ENCODE data around the gene EIF3K. TPM values are rescaled to one million over a fixed set of nuclear protein-coding genes. Genes with fewer than 3 reads are reported as not detected.

EIF3K gene
- 261 and 432 TPM in 2 replicates for total RNA-seq (ENCODE audit: low replicate concordance)

DNA sequence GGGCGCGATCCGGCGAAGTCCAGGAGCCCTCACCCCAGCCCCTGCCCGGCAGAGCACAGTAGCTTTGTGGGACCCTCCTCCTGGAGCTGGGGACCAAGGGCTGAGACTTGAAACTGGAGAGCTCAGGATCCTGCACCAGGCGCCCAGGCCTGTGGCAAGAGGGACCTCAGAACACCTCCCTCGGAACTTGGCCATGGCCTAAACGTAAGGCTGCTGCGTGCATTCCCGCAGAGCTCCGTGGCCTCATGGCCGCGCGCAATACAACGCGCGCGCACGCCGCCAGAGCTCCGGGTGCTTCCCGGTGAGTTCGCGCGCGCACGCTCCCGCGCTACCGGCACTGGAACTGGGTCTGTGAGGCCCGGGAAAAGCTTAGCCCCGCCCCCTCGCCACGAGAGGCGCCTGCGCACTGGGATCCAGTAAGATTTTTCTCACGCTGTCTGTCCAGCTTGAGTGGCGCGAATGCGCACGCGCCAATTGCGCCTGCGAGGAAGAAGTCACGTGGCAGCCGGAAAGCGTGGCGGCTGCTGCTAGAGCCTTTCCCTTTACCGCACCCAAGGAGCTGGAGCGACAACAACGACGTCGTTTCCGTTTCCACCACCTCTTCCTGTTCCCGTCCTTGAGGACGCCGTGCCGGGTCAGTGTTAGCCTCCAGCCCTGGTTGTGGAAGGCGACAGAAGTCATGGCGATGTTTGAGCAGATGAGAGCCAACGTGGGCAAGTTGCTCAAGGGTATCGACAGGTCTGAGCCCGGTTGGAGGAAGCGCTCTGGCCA is at the start of gene EIF3K:
EIF3K (plus strand) TSS at position 599 of the 771 bp plus-strand sequence; CDS start at position 680, 81 bp downstream.
- Histone ChIP-seq H4K20me1 (ENCODE audit: low read depth) (peaks cover 6% of the 10 kb centered on the region), H3F3A (ENCODE audit: low read depth) (peaks cover 11% of the 10 kb centered on the region), H3K9me3 (ENCODE audit: low read depth) (no peaks in the 10 kb centered on the region), H3K9ac (peak within 1 kb of the TSS; percentile 90), H3K4me3 (peak within 1 kb of the TSS; percentile 76), H3K36me3 (peaks cover 5% of the 10 kb centered on the region), H3K27ac (no peak within 1 kb of the TSS), H3K79me2 (ENCODE audit: low read depth) (peaks cover 25% of the 10 kb centered on the region), H3K4me1 (peaks cover 10% of the 10 kb centered on the region), H2AFZ (replicated peaks) (peak within 1 kb of the TSS; percentile 44), H3K27me3 (no peaks in the 10 kb centered on the region), H3K4me2 (peak within 1 kb of the TSS; percentile 85)
- no peak for TF ChIP-seq EZH2phosphoT487 (IDR thresholded peaks at IDR 0.05)
- TF ChIP-seq EZH2 (IDR thresholded peaks at IDR 0.05), result no peak
- TF ChIP-seq CTCF (IDR thresholded peaks at IDR 0.05), result no peak
- DNase-seq (ENCODE audit: low spot score), result peak; percentile 100
- H3K27me3 Mint-ChIP-seq (ENCODE audit: insufficient read depth, low read depth), result peaks cover 2% of the 10 kb centered on the region
- H3K27ac Mint-ChIP-seq, result peak within 1 kb of the TSS; percentile 90
- peak within 1 kb of the TSS; percentile 100 for H3K4me3 Mint-ChIP-seq
- H3K36me3 Mint-ChIP-seq, result peaks cover 11% of the 10 kb centered on the region
- H3K9me3 Mint-ChIP-seq, result no peaks in the 10 kb centered on the region
- peaks cover 19% of the 10 kb centered on the region for H3K4me1 Mint-ChIP-seq

DNA sequence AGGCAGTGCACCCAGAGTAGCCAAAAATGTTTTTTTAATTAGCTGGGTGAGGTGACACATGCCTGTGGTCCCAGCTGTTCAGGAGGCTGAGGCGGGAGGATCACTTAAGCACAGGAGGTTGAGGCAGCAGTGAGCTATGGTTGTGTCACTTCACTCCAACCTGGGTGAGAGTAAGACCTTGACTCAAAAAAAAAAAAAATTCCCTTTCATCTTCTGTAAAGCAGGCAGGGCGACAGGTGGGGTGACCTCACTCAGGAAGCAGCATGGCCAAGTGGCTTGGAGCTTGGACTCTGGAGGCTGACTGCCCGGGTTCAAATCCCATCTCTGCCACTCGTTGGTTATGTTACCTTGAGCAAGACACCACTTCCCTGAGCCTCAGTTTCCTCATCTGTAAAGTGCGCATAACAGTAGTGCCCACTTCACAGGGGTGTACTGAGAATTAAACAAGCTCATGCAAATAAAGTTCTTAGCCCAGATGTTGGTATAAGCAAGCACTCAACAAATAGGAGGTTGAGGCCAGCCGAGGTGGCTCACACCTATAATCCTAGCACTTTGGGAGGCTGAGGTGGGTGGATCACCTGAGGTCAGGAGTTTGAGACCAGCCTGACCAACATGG is 49.5 kb upstream of the EIF3K start:
- Mint-ChIP-seq H3K27ac (no peak overlapping the region), H3K27me3 (ENCODE audit: insufficient read depth, low read depth) (no peaks in the 10 kb centered on the region), H3K36me3 (no peaks in the 10 kb centered on the region), H3K4me3 (no peak overlapping the region), H3K9me3 (no peaks in the 10 kb centered on the region), H3K4me1 (no peaks in the 10 kb centered on the region)
- no peak overlapping the region for H2AFZ ChIP-seq (replicated peaks)
- H3K79me2 ChIP-seq (ENCODE audit: low read depth), result no peaks in the 10 kb centered on the region
- H3K4me1 ChIP-seq, result no peaks in the 10 kb centered on the region
- H3K9ac ChIP-seq, result no peak overlapping the region
- H3K4me3 ChIP-seq, result no peak overlapping the region
- H3K4me2 ChIP-seq, result no peak overlapping the region
- H3F3A ChIP-seq (ENCODE audit: low read depth), result no peaks in the 10 kb centered on the region
- H3K27ac ChIP-seq, result no peak overlapping the region
- H4K20me1 ChIP-seq (ENCODE audit: low read depth), result no peaks in the 10 kb centered on the region
- TF ChIP-seq CTCF (IDR thresholded peaks at IDR 0.05) (no peak), EZH2 (IDR thresholded peaks at IDR 0.05) (no peak), EZH2phosphoT487 (IDR thresholded peaks at IDR 0.05) (no peak)
- H3K27me3 ChIP-seq, result peaks cover 12% of the 10 kb centered on the region
- no peaks in the 10 kb centered on the region for H3K9me3 ChIP-seq (ENCODE audit: low read depth)
- no peaks in the 10 kb centered on the region for H3K36me3 ChIP-seq
- DNase-seq (ENCODE audit: low spot score), result no peak

GRCh38 chr19:38571682-38572081 is 47.3 kb upstream of the EIF3K start:
- no peaks in the 10 kb centered on the region for H3K4me1 Mint-ChIP-seq
- Histone ChIP-seq H3K9ac (no peak overlapping the region), H2AFZ (replicated peaks) (no peak overlapping the region), H3K4me2 (no peak overlapping the region), H3K27me3 (no peaks in the 10 kb centered on the region), H3K9me3 (ENCODE audit: low read depth) (no peaks in the 10 kb centered on the region), H3K79me2 (ENCODE audit: low read depth) (no peaks in the 10 kb centered on the region), H3F3A (ENCODE audit: low read depth) (no peaks in the 10 kb centered on the region), H3K27ac (no peak overlapping the region), H3K36me3 (no peaks in the 10 kb centered on the region), H4K20me1 (ENCODE audit: low read depth) (no peaks in the 10 kb centered on the region), H3K4me3 (no peak overlapping the region), H3K4me1 (no peaks in the 10 kb centered on the region)
- H3K36me3 Mint-ChIP-seq, result no peaks in the 10 kb centered on the region
- H3K9me3 Mint-ChIP-seq, result no peaks in the 10 kb centered on the region
- H3K4me3 Mint-ChIP-seq, result no peak overlapping the region
- no peak overlapping the region for H3K27ac Mint-ChIP-seq
- no peaks in the 10 kb centered on the region for H3K27me3 Mint-ChIP-seq (ENCODE audit: insufficient read depth, low read depth)
- no peak for TF ChIP-seq CTCF (IDR thresholded peaks at IDR 0.05)
- no peak for TF ChIP-seq EZH2 (IDR thresholded peaks at IDR 0.05)
- TF ChIP-seq EZH2phosphoT487 (IDR thresholded peaks at IDR 0.05), result no peak
- DNase-seq (ENCODE audit: low spot score), result no peak
